IPS-NIHi7 (cell line): Measurements from ENCODE around the gene NUDT5.
A peak's percentile ranks its signal among the peaks of the same experiment; 100 is the strongest.
"Not testable (repeated sequence)": the region's sequence is repeated elsewhere in the genome, so short reads cannot be mapped to it uniquely, and the experiment has no call there.

Source experiments
- DNase-seq: peaks from one replicate; pipeline ENCODE4 v3.0.0; 2012; ENCODE audit warnings: mixed read lengths; ENCODE audit errors: extremely low spot score

Gene NUDT5

GRCh38 chr10:12205082-12205481 lies 9.4 kb upstream of the NUDT5 start:
- no peak for DNase-seq

DNA sequence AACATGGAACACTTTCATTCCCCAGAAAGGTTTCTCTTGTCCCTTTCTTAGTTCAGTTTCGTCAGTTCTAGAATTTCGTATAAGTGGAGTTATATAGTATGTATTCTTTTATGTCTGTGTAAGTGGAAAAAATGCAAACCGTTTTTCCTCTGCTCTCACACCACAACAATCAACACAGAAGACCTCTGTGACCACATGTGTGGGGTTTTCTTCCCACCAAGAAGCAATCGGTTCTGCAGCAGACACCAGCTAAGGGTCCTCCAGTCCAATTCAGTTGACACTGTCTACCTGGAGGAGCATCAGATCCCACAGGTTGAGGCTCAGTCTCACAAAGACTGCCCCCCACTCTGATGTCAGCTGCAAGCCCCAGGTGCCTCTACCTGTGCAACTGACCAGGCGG lies 6.5 kb upstream of the NUDT5 start:
- DNase-seq: no peak

- no peak for DNase-seq
These were observed 5.9 kb upstream of the NUDT5 start for GRCh38 chr10:12201543-12201942.

GRCh38 chr10:12200850-12201249 lies 5.2 kb upstream of the NUDT5 start:
- no peak for DNase-seq

DNA sequence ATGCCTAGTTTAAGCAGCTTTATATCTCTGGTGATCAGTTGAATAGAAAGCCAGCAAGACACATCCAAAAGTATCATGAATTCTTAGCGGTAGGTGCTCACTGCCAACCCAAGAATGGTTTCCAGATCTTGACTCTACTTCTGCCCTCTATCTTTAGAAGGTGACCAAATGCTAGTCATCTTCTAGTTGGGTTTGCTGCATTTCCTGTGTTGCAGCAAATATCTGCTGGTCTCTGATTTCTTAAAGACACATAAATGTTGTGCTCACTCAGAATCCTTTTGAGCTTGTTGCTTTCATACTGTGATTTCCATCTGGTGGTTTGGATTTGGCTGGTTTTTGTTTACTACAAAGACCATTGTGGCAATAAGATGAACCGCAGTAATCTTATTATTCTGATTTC lies 2.5 kb upstream of the NUDT5 start:
- no peak for DNase-seq

GRCh38 chr10:12196531-12197211 lies 980 bp upstream of the NUDT5 start:
- DNase-seq: no peak

DNA sequence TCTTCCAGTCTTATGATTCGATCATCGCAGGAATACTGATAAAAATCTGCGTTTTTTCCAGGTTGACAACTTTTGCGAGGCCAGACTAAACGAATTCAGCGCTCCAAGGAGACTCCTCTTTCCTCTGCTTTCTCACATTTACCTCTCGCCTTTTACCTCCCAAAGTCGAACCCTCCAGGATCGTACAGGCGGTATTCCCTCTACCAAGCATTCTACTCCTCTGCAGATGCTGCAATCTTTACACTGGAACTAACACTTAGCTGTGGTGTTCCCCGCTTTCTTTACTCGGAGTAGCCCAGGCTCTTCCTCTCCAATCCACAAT lies 449 bp downstream of the NUDT5 start:
- peak; percentile 14 for DNase-seq

DNA sequence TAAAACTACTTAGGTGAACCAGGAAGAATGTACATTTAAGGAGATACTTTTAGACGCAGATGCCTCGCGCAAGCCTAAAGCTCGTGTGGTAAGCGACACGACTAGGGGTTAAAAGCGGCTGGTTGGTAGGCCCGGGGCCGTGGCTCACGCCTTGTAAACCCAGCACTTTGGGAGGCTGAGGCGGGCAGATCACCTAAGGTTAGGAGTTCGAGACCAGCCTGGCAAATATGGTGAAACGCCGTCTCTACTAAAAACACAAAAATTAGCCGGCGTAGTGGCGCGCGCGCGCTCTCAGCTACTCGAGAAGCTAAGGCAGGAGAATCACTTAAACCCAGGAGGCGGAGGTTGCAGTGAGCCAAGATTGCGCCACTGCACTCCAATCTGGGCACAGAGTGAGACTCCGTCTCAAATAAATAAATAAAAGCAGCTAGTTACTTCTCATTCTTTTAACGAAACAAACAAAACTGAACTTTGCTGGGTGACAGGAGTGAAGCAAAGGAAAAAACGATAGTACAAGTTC lies 879 bp downstream of the NUDT5 start:
- no peak for DNase-seq

- DNase-seq: no peak
These were observed 2.5 kb downstream of the NUDT5 start for GRCh38 chr10:12193193-12193592.

DNA sequence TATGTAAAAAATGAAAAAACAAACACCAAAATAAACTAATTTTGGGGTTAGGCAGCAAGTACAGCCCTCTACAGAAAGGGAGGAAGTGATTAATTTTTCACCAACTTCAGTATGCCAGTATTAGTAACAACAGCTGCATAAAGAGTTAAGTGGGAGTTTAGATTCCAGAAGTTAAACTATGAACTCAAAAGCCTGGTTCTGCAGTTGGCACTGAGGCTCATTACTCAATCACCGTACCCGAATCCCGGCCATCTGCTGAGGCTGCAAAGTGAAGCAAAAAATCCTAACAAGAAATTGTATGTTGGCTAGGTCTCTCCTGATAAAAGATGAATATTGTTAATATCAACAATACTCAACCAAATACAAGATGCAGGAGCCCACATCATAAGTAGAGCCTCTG lies 4.0 kb downstream of the NUDT5 start:
- DNase-seq: no peak

DNA sequence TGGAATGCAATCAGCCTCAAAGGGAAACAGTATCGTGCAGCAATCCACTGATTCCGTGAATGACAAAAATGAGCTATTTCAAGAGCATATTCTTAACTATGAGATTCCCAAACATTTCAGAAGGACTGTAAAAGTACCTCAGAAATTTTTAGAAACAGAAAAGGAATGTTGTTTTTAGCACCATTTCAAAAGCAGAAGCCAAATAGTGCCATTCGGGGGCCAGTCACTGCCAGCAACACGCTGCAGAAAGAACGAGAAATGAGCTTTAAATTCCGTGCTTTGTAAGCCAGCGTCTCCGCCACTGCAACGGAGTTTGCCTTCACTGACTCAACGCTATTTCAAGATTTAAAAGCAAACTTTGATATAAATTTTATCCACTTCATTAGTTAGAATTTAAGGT lies 6.3 kb downstream of the NUDT5 start:
- no peak for DNase-seq

DNA sequence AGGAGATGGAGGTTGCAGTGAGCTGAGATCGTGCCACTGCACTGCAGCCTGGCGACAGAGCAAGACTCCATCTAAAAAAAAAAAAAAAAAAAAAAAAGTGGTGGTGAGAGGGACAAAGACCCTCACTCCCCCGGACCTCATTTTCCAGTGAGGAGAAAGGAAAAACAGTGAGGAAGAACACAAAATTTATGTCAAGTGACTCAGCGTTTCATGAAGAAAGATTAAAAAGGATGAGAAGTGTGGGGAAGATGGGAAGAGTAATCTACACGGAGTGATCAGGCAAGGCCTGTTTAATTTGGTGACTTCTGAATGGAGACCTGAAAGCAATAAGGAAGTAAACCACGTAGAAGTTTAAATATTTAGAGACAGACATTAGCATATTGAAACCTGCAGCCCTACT lies 7.0 kb downstream of the NUDT5 start:
- DNase-seq: no peak

DNA sequence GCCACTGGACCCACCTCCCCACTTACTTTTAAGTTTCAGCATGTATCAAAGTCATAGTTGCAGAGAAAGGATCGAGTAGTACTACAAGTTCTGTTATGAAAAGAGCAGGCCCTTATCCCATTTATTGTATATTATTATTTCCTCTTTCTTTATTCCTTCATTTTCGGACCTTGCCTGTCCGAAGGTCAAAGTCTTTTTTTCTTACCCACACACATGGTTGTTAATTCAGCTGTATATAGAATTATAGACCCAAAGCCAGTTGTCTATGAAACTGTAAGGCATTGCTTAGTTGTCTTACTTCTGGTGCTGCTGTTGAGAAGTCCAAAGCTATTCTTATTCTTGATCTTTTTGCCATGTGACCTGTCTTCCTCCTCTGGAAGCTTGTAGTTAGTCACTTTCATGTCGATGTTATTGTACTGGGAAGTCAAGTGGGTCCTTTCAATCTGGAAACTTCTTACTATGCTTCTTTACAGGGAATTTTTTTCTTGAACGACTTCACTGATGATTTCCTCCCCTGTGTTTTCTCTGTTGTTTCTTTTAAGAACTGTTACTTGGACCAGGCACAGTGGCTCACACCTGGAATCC lies 8.3 kb downstream of the NUDT5 start:
- no peak for DNase-seq

- DNase-seq: no peak
These were observed 9.4 kb downstream of the NUDT5 start for GRCh38 chr10:12186323-12186722.

GRCh38 chr10:12184165-12184564 lies 11.5 kb downstream of the NUDT5 start:
- no peak for DNase-seq

DNA sequence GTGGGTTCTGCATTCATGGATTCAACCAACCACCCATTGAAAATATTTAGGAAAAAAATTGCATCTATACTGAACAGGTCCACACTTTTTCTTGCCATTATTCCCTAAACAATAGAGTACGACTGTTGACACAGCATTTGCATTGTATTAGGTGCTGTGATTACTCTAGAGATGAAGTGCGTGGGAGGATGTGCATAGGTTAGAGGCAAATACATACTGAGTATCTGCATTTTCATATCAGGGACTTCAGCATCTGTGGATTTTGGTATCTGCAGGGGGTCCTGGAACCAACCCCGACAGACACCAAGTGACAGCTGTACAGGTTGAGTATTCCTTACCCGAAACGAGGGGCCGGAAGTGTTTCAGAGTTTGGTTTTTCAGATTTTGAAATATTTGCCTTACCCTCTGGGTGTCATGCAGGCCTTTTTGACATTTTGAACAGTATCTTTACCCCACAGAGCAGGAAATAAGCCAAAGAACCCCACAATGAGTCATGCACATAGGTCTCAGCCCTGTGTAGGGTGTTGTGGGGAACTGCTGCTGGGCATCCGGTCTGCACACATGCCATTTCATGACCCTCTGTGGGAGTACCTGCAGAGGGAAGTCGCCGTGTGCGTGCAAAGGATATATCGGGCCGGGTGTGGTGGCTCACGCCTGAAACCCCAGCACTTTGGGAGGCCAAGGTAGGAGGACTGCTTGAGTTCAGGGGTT lies 14.5 kb downstream of the NUDT5 start:
- DNase-seq: no peak

DNA sequence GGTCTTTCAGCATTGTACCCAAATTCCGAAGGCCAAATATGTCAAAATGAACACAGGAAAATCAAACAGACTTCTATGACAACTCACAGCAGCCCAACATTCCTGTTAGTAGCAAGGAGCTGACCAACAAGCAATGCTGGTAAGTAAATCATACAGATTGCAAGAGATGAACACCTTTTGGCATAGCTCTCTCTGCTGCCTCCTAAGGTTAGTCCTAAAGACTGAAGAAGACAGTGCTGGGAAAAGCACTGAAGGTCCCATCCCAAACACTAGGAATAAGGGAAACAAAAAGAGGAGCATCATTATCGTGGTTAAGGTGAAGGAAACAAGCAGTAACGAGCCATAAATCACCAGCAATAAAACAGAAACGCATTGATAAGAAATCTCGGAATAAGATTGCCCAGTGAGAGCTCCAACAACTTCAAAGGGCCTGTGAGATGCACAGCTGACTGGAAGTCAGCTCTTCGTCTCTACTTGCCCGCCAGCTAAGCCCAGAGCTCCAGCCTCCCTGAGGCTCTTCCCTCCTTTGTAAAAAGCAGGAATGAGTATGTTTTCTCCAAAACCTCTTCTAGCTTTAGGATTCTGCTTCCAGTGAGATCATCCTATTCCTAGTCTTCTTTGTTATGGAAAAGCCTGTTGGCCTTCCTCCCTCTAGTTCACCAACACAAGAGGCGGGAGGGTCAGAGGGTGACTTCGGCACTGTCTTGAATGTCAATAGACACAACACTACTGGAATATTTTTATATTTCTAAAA lies 15.3 kb downstream of the NUDT5 start:
- DNase-seq: peak; percentile 48

DNA sequence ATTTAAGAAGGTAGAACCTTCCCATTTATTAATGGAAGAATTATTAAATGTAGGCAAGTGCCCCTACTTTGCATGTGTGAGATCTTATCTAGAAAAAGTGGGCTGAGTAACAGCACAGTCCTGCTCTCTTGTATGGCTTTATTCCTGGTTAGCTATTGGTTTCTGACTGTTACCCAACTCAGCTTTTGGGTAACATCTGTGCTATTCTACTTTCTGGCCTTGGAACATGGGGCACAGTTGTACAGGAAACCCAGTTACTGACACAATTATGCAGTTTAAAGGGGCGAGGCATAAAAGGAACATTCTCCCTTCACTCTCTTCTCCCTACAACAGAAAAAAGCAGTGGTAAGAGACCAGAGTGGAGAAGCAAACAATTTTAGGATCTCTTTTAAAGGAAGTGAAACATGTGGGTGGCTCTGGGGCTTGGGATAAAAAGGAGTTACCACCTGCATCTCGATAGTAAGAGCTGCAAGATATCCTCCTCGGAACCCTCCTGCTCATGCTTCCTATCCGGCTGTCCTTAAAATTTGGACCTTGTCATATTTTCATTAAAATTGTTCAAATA lies 16.0 kb downstream of the NUDT5 start:
- no peak for DNase-seq

DNA sequence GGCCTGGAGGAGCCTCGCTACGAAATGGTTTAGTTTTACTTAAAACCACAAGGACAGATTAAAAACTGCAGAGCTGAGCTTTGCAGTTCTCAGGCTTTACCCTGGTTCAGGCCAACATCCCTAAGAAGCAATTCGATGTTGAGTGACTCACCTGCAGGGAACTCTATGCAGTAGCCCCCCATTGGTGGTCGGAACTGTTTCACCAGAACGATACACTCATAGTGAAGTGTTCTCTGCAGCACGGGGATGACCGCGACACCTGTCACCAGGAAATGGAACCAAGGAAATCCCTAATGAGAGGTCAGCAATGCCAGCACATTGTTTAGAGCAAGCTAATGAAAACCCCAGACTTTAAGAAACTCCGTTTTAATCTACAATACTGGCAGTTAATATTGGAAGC lies 18.0 kb downstream of the NUDT5 start:
- no peak for DNase-seq

GRCh38 chr10:12171512-12171911 lies 24.2 kb downstream of the NUDT5 start:
- not testable (repeated sequence) for DNase-seq

DNA sequence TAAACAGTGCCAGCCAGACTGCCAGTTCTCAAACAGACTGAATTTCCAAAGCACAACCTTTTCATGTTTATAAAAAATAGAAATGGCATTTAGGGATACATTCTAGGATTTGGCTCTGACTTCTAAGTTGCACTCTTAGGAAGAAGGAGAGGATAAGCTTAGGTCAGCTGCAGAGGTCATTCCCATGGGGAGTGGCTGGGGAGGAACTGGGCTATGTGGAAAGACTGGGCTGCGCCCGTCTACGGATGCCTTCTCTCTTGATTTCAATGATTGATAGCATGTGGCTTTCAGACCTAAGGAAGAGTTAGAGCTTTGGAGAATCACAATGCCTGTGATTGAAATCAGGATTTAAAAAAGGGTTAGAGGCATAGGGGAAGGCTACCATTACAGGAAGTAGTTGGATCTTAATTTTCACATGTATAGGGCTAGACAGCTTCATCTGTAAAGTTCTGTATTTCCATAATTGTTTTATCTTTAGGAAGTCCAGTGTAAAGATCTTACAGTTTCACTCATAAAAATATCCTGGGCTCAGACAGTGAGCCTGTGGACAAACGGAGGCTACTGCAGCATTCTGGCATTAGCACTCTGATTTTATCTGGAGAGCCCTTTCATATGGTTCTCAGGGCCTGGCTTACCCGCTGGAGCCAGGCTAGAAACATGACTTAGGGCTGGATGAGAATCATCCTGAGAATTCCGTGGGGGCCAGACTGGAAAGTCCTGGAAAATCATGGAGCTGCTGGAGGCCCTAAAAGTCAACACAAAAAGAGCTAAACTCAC lies 29.5 kb downstream of the NUDT5 start:
- DNase-seq: no peak
